ENCODE data around the gene GKN2. TPM values are rescaled to one million over a fixed set of nuclear protein-coding genes. Genes with fewer than 3 reads are reported as not detected.
A peak's percentile ranks its signal among the peaks of the same experiment; 100 is the strongest.

GKN2 gene
- total RNA-seq, 1 experiment from 2014 or later = not detected

DNA sequence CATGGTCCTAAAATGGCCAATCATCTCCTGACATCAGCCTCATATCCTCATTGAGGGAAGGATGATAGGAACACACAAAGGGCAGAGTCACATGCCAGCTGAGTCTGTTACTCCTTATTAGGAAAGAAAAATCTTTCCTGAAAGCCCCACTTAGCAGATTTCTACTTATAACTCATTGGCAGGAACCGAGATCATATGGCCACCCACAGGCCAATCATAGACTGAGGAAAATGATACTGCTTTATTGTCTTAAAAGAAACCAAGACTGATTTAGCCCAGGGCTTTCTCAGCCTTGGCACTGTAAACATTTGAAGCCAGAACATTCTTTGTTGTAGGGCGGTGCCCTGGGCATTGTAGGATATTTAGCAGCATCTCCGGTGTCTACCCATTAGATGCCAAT is 18.7 kb downstream of the GKN2 start:
- Mint-ChIP-seq H3K9me3 (peaks cover 8% of the 10 kb centered on the region), H3K36me3 (no peaks in the 10 kb centered on the region), H3K27me3 (ENCODE audit: low read depth) (no peaks in the 10 kb centered on the region), H3K4me1 (no peaks in the 10 kb centered on the region), H3K4me3 (no peak overlapping the region), H3K27ac (no peak overlapping the region)
- no peak for ATAC-seq
- ChIA-PET POLR2A (no interaction called here), CTCF (interaction anchor here (0.9 to 5.4 kb wide), 3 partner anchors 9 to 95 kb away, joined by 3 to 36 read pairs (median 5); no protein-coding TSS in a partner anchor)
- no peak for DNase-seq (ENCODE audit: low spot score)
- no peak for TF ChIP-seq FOXJ3 (CRISPR knock-in tag; IDR thresholded peaks at IDR 0.05; ENCODE audit: borderline replicate concordance)
- no peak for TF ChIP-seq FOXP1 (CRISPR knock-in tag; IDR thresholded peaks at IDR 0.05; ENCODE audit: borderline replicate concordance)
- no peak for TF ChIP-seq SP1 (CRISPR knock-in tag; conservative IDR thresholded peaks at IDR 0.05)
- no peak for TF ChIP-seq MYBL2 (CRISPR knock-in tag; IDR thresholded peaks at IDR 0.05)
- no peak for TF ChIP-seq GTF2I (CRISPR knock-in tag; conservative IDR thresholded peaks at IDR 0.05)
- TF ChIP-seq MXD4 (CRISPR knock-in tag; IDR thresholded peaks at IDR 0.05; ENCODE audit: borderline replicate concordance) = no peak
- TF ChIP-seq GRHL2 (CRISPR knock-in tag; IDR thresholded peaks at IDR 0.05; ENCODE audit: insufficient replicate concordance, severe bottlenecking) = no peak
- TF ChIP-seq, protein P1, sequence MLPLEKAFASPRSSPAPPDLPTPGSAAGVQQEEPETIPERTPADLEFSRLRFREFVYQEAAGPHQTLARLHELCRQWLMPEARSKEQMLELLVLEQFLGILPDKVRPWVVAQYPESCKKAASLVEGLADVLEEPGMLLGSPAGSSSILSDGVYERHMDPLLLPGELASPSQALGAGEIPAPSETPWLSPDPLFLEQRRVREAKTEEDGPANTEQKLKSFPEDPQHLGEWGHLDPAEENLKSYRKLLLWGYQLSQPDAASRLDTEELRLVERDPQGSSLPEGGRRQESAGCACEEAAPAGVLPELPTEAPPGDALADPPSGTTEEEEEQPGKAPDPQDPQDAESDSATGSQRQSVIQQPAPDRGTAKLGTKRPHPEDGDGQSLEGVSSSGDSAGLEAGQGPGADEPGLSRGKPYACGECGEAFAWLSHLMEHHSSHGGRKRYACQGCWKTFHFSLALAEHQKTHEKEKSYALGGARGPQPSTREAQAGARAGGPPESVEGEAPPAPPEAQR (CRISPR knock-in tag; IDR thresholded peaks at IDR 0.05) = no peak
- no peak for TF ChIP-seq OVOL2 (CRISPR knock-in tag; IDR thresholded peaks at IDR 0.05; ENCODE audit: borderline replicate concordance)
- TF ChIP-seq, protein P2, sequence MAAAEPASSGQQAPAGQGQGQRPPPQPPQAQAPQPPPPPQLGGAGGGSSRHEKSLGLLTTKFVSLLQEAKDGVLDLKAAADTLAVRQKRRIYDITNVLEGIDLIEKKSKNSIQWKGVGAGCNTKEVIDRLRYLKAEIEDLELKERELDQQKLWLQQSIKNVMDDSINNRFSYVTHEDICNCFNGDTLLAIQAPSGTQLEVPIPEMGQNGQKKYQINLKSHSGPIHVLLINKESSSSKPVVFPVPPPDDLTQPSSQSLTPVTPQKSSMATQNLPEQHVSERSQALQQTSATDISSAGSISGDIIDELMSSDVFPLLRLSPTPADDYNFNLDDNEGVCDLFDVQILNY (CRISPR knock-in tag; IDR thresholded peaks at IDR 0.05) = no peak
- TF ChIP-seq TEAD1 (CRISPR knock-in tag; IDR thresholded peaks at IDR 0.05) = no peak
- no peak for TF ChIP-seq NFE2L1 (CRISPR knock-in tag; IDR thresholded peaks at IDR 0.05)
- TF ChIP-seq NFATC4 (CRISPR knock-in tag; IDR thresholded peaks at IDR 0.05) = no peak
- no peak for TF ChIP-seq TEAD4 (CRISPR knock-in tag; IDR thresholded peaks at IDR 0.05)
- no peak for TF ChIP-seq ELF4 (CRISPR knock-in tag; IDR thresholded peaks at IDR 0.05; ENCODE audit: low read depth)
- TF ChIP-seq, protein P3, sequence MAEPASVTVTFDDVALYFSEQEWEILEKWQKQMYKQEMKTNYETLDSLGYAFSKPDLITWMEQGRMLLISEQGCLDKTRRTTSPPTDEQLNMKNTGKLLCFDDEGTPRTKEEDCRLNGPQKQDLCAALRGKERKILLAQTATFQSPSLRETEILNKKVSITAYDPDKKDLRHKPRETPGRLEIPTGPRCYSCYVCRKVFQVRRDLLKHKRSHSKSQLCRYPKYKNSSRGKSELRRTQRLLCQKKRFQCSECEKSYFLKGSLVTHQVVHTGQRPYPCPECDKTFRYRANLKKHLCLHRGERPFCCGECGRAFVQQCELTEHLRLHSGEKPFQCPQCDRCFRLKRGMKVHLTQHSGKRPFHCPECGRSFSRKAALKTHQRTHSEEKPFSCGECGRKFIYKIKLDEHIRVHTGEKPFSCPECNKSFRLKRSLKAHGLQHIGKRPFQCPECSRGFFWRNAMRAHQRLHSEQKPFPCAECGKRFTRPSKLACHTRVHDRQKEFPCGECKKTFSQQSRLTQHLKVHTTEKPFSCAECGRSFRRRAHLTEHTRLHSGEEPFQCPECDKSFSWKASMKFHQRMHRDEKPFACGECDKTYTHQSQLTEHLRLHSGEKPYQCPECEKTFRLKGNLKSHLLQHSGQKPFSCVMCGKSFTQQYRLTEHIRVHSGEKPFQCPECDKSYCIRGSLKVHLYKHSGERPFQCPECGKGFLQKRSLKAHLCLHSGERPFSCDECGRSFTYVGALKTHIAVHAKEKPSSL (CRISPR knock-in tag; conservative IDR thresholded peaks at IDR 0.05) = no peak

DNA sequence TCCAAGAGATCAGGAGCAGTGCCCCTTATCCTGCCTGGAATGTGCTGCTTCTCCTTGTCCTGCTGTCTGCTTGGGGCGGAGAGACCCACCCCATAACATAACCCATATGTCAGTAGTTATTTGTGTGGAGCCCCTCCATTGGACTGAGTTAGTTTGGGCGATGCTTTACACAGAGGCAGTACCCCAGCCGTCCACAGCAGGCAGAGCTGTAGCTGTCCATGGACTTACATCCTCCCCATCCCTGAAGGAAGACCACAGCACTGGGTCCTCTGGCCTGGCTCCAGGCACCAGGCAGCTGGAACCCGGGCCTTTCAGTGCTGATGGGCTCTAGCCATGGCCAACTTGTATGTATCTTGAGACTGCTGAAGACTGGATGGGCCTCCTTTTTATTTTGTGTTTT is 20.3 kb downstream of the GKN2 start:
- ATAC-seq (peak; percentile 63), DNase-seq (ENCODE audit: low spot score) (no peak)
- Mint-ChIP-seq H3K4me3 (no peak overlapping the region), H3K36me3 (no peaks in the 10 kb centered on the region), H3K9me3 (0 out of 2 replicates have a peak, but pooled peaks cover 5% of the 10 kb centered on the region), H3K27me3 (ENCODE audit: low read depth) (no peaks in the 10 kb centered on the region), H3K4me1 (no peaks in the 10 kb centered on the region), H3K27ac (no peak overlapping the region)
- ChIA-PET POLR2A (no interaction called here), CTCF (interaction anchor here (0.7 to 5.4 kb wide), 2 partner anchors 9 to 11 kb away, joined by 3 to 36 read pairs; no protein-coding TSS in a partner anchor)
- TF ChIP-seq CREB1 (CRISPR knock-in tag; IDR thresholded peaks at IDR 0.05) (no peak), SMAD3 (CRISPR knock-in tag; IDR thresholded peaks at IDR 0.05; ENCODE audit: borderline replicate concordance) (no peak), SOX15 (CRISPR knock-in tag; IDR thresholded peaks at IDR 0.05) (no peak), TCF7 (CRISPR knock-in tag; IDR thresholded peaks at IDR 0.05; ENCODE audit: low read depth) (no peak), SP1 (CRISPR knock-in tag; conservative IDR thresholded peaks at IDR 0.05) (no peak), RORB (CRISPR knock-in tag; IDR thresholded peaks at IDR 0.05) (no peak)
- TF ChIP-seq, protein P4, sequence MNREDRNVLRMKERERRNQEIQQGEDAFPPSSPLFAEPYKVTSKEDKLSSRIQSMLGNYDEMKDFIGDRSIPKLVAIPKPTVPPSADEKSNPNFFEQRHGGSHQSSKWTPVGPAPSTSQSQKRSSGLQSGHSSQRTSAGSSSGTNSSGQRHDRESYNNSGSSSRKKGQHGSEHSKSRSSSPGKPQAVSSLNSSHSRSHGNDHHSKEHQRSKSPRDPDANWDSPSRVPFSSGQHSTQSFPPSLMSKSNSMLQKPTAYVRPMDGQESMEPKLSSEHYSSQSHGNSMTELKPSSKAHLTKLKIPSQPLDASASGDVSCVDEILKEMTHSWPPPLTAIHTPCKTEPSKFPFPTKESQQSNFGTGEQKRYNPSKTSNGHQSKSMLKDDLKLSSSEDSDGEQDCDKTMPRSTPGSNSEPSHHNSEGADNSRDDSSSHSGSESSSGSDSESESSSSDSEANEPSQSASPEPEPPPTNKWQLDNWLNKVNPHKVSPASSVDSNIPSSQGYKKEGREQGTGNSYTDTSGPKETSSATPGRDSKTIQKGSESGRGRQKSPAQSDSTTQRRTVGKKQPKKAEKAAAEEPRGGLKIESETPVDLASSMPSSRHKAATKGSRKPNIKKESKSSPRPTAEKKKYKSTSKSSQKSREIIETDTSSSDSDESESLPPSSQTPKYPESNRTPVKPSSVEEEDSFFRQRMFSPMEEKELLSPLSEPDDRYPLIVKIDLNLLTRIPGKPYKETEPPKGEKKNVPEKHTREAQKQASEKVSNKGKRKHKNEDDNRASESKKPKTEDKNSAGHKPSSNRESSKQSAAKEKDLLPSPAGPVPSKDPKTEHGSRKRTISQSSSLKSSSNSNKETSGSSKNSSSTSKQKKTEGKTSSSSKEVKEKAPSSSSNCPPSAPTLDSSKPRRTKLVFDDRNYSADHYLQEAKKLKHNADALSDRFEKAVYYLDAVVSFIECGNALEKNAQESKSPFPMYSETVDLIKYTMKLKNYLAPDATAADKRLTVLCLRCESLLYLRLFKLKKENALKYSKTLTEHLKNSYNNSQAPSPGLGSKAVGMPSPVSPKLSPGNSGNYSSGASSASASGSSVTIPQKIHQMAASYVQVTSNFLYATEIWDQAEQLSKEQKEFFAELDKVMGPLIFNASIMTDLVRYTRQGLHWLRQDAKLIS (CRISPR knock-in tag; IDR thresholded peaks at IDR 0.05; ENCODE audit: borderline replicate concordance) = no peak
- TF ChIP-seq, protein P5, sequence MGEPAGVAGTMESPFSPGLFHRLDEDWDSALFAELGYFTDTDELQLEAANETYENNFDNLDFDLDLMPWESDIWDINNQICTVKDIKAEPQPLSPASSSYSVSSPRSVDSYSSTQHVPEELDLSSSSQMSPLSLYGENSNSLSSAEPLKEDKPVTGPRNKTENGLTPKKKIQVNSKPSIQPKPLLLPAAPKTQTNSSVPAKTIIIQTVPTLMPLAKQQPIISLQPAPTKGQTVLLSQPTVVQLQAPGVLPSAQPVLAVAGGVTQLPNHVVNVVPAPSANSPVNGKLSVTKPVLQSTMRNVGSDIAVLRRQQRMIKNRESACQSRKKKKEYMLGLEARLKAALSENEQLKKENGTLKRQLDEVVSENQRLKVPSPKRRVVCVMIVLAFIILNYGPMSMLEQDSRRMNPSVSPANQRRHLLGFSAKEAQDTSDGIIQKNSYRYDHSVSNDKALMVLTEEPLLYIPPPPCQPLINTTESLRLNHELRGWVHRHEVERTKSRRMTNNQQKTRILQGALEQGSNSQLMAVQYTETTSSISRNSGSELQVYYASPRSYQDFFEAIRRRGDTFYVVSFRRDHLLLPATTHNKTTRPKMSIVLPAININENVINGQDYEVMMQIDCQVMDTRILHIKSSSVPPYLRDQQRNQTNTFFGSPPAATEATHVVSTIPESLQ (CRISPR knock-in tag; IDR thresholded peaks at IDR 0.05) = no peak

Measured in WTC11 (cell line).